SK-N-SH treated with all-trans-retinoic acid at 6 μM for 48 hours (cell line): ENCODE results near the gene ME1.
A peak's percentile ranks its signal among the peaks of the same experiment; 100 is the strongest.

Experiments used
- ATAC-seq: fragments of 200-7000 bp; cut with Tn5 transposase; 3 replicates; pipeline ENCODE4 v1.9.1; 2020; ENCODE audit warnings: mild to moderate bottlenecking, moderate library complexity
- BACH2 ChIP-seq: fragments of 250-450 bp; sonication (Bioruptor Pico); IDR thresholded peaks from 2 replicates; pipeline ENCODE4 v1.9.0; 2021; ENCODE audit warnings: mild to moderate bottlenecking, borderline replicate concordance
- CSDC2 ChIP-seq: fragments of 250-450 bp; sonication (Bioruptor Pico); IDR thresholded peaks from 2 replicates; pipeline ENCODE4 v1.5.0; 2020; ENCODE audit warnings: mild to moderate bottlenecking, moderate library complexity
- ESRRG ChIP-seq: fragments of 250-450 bp; sonication (Bioruptor Pico); IDR thresholded peaks from 2 replicates; pipeline ENCODE4 v1.6.1; 2021; ENCODE audit warnings: mild to moderate bottlenecking
- GLIS3 ChIP-seq: fragments of 250-450 bp; sonication (Bioruptor Pico); IDR thresholded peaks from 2 replicates; pipeline ENCODE4 v1.5.0; 2020; ENCODE audit warnings: mild to moderate bottlenecking, moderate library complexity
- RARB ChIP-seq: fragments of 250-450 bp; sonication (Bioruptor Pico); IDR thresholded peaks from 2 replicates; pipeline ENCODE4 v1.8.0; 2021; ENCODE audit warnings: mild to moderate bottlenecking, moderate library complexity
- TCF4 ChIP-seq: fragments of 250-450 bp; sonication (Bioruptor Pico); IDR thresholded peaks from 2 replicates; pipeline ENCODE4 v1.8.0; 2021; ENCODE audit warnings: mild to moderate bottlenecking, moderate library complexity, borderline replicate concordance
- TOX ChIP-seq: fragments of 250-450 bp; sonication (Bioruptor Pico); IDR thresholded peaks from 2 replicates; pipeline ENCODE4 v1.8.0; 2021; ENCODE audit warnings: mild to moderate bottlenecking, moderate library complexity, borderline replicate concordance
- ZC3H10 ChIP-seq: fragments of 250-450 bp; sonication (Bioruptor Pico); IDR thresholded peaks from 2 replicates; pipeline ENCODE4 v1.5.1; 2021; ENCODE audit warnings: mild to moderate bottlenecking, moderate library complexity
- ZNF70 ChIP-seq: fragments of 450-650 bp; formaldehyde crosslinking; IDR thresholded peaks from 2 replicates; pipeline ENCODE4 v1.5.0; 2020; ENCODE audit warnings: mild to moderate bottlenecking, moderate library complexity
- ZNF8 ChIP-seq: fragments of 450-650 bp; formaldehyde crosslinking; IDR thresholded peaks from 2 replicates; pipeline ENCODE4 v1.5.0; 2020; ENCODE audit warnings: mild to moderate bottlenecking, moderate library complexity
- TF ChIP-seq, protein P1 (sequence below): fragments of 250-450 bp; sonication (Bioruptor Pico); IDR thresholded peaks from 2 replicates; pipeline ENCODE4 v1.5.0; 2020; ENCODE audit warnings: mild to moderate bottlenecking, moderate library complexity
- TF ChIP-seq, protein P2 (sequence below): fragments of 250-450 bp; sonication (Bioruptor Pico); IDR thresholded peaks from 2 replicates; pipeline ENCODE4 v1.5.1; 2020; ENCODE audit warnings: low read depth, mild to moderate bottlenecking, moderate library complexity
- TF ChIP-seq, protein P3 (sequence below): fragments of 250-450 bp; sonication (Bioruptor Pico); IDR thresholded peaks from 2 replicates; pipeline ENCODE4 v1.5.1; 2021; ENCODE audit warnings: mild to moderate bottlenecking, moderate library complexity
- TF ChIP-seq, protein P4 (sequence below): fragments of 250-450 bp; sonication (Bioruptor Pico); IDR thresholded peaks from 2 replicates; pipeline ENCODE4 v1.8.0; 2020; ENCODE audit warnings: mild to moderate bottlenecking, moderate library complexity, borderline replicate concordance
- TF ChIP-seq, protein P5 (sequence below): fragments of 250-450 bp; sonication (Bioruptor Pico); IDR thresholded peaks from 2 replicates; pipeline ENCODE4 v1.8.0; 2021; ENCODE audit warnings: low read depth, mild to moderate bottlenecking, moderate library complexity, borderline replicate concordance

Gene ME1

DNA sequence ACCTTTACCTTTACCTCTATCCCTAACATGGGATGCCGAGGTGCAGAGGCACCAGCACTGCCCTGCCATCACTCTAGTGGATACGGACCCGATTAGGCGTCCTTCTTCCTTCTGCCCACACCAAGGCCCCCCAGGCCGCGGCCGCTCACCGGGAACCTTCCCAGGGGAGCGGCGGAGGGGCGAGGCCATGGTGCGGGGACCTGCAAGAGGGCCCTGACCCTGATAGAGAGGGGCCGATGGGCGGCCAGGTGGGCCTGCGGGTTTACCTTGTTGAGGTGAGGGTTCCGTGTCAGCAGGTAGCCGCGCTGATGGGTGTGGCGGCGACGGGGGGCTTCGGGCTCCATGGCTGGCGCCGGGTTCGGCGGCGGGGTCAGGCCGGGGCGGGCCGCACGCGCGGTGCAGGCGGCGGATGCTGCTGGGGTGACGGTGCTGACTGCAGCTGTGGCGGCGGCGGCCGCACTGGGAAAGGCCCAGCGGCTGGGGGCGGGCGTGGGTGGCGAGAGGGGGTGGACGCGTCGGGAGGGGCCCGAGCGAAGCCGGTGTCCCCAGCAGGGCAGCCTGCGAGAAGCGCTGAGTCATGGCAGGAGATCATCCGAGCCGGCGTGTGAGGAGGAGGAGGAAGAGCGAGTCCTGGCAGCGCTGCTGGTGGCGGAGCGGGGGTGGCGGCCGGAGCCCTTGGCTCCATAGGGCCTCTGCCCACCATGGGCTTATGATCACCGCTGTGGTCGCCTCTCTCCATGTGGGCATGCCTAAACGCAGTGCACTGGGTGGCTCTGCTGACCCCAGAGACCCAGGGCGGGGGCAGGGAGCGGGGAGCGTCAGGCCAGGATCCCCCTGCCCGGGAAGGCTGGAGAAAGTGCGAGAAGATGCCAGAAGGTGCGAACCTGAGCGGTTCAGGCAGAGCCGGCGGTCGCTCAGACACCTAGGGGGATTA lies at the start of gene ME1:
ME1 (minus strand) TSS at position 441 of the 934 bp plus-strand sequence; CDS start at position 344, 97 bp downstream.
- ATAC-seq: peak; percentile 92
- TF ChIP-seq, protein P1, sequence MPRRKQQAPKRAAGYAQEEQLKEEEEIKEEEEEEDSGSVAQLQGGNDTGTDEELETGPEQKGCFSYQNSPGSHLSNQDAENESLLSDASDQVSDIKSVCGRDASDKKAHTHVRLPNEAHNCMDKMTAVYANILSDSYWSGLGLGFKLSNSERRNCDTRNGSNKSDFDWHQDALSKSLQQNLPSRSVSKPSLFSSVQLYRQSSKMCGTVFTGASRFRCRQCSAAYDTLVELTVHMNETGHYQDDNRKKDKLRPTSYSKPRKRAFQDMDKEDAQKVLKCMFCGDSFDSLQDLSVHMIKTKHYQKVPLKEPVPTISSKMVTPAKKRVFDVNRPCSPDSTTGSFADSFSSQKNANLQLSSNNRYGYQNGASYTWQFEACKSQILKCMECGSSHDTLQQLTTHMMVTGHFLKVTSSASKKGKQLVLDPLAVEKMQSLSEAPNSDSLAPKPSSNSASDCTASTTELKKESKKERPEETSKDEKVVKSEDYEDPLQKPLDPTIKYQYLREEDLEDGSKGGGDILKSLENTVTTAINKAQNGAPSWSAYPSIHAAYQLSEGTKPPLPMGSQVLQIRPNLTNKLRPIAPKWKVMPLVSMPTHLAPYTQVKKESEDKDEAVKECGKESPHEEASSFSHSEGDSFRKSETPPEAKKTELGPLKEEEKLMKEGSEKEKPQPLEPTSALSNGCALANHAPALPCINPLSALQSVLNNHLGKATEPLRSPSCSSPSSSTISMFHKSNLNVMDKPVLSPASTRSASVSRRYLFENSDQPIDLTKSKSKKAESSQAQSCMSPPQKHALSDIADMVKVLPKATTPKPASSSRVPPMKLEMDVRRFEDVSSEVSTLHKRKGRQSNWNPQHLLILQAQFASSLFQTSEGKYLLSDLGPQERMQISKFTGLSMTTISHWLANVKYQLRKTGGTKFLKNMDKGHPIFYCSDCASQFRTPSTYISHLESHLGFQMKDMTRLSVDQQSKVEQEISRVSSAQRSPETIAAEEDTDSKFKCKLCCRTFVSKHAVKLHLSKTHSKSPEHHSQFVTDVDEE (CRISPR knock-in tag): no peak
- TF ChIP-seq TCF4 (no peak), GLIS3 (CRISPR knock-in tag) (no peak), BACH2 (CRISPR knock-in tag) (no peak), RARB (CRISPR knock-in tag) (no peak), CSDC2 (CRISPR knock-in tag) (no peak)
- TF ChIP-seq, protein P2, sequence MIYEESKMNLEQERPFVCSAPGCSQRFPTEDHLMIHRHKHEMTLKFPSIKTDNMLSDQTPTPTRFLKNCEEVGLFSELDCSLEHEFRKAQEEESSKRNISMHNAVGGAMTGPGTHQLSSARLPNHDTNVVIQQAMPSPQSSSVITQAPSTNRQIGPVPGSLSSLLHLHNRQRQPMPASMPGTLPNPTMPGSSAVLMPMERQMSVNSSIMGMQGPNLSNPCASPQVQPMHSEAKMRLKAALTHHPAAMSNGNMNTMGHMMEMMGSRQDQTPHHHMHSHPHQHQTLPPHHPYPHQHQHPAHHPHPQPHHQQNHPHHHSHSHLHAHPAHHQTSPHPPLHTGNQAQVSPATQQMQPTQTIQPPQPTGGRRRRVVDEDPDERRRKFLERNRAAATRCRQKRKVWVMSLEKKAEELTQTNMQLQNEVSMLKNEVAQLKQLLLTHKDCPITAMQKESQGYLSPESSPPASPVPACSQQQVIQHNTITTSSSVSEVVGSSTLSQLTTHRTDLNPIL (CRISPR knock-in tag): no peak

DNA sequence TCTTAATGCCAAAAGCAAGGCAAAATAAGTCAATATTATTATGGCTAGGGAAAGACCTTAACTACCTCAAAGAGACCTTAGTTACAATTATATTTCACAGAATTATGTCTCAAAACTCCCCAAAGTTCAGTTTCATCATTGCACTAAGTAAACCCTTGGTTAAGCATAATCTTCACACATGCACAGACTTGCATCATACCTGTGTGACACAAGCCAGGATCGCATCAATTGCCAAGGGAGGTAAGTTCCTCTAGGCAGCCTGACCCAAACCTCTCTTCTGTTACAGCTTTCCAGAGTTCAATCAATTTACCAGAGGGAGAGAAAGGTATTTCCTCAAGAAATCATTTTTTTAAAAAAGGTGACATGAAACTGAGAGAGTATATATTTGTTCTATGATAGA lies 49.6 kb upstream of the ME1 start:
- no peak for ATAC-seq
- TF ChIP-seq, protein P3, sequence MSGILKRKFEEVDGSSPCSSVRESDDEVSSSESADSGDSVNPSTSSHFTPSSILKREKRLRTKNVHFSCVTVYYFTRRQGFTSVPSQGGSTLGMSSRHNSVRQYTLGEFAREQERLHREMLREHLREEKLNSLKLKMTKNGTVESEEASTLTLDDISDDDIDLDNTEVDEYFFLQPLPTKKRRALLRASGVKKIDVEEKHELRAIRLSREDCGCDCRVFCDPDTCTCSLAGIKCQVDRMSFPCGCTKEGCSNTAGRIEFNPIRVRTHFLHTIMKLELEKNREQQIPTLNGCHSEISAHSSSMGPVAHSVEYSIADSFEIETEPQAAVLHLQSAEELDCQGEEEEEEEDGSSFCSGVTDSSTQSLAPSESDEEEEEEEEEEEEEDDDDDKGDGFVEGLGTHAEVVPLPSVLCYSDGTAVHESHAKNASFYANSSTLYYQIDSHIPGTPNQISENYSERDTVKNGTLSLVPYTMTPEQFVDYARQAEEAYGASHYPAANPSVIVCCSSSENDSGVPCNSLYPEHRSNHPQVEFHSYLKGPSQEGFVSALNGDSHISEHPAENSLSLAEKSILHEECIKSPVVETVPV: no peak
- TF ChIP-seq, protein P4, sequence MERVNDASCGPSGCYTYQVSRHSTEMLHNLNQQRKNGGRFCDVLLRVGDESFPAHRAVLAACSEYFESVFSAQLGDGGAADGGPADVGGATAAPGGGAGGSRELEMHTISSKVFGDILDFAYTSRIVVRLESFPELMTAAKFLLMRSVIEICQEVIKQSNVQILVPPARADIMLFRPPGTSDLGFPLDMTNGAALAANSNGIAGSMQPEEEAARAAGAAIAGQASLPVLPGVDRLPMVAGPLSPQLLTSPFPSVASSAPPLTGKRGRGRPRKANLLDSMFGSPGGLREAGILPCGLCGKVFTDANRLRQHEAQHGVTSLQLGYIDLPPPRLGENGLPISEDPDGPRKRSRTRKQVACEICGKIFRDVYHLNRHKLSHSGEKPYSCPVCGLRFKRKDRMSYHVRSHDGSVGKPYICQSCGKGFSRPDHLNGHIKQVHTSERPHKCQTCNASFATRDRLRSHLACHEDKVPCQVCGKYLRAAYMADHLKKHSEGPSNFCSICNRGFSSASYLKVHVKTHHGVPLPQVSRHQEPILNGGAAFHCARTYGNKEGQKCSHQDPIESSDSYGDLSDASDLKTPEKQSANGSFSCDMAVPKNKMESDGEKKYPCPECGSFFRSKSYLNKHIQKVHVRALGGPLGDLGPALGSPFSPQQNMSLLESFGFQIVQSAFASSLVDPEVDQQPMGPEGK (CRISPR knock-in tag): no peak
- TF ChIP-seq ESRRG (CRISPR knock-in tag) (no peak), BACH2 (CRISPR knock-in tag) (no peak), ZNF70 (CRISPR knock-in tag) (no peak), GLIS3 (CRISPR knock-in tag) (no peak), ZC3H10 (no peak), TOX (CRISPR knock-in tag) (no peak), RARB (CRISPR knock-in tag) (no peak), ZNF8 (CRISPR knock-in tag) (no peak), TCF4 (no peak)
- TF ChIP-seq, protein P1 (CRISPR knock-in tag): no peak
- TF ChIP-seq, protein P5, sequence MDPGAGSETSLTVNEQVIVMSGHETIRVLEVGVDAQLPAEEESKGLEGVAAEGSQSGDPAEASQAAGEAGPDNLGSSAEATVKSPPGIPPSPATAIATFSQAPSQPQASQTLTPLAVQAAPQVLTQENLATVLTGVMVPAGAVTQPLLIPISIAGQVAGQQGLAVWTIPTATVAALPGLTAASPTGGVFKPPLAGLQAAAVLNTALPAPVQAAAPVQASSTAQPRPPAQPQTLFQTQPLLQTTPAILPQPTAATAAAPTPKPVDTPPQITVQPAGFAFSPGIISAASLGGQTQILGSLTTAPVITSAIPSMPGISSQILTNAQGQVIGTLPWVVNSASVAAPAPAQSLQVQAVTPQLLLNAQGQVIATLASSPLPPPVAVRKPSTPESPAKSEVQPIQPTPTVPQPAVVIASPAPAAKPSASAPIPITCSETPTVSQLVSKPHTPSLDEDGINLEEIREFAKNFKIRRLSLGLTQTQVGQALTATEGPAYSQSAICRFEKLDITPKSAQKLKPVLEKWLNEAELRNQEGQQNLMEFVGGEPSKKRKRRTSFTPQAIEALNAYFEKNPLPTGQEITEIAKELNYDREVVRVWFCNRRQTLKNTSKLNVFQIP (CRISPR knock-in tag): no peak

DNA sequence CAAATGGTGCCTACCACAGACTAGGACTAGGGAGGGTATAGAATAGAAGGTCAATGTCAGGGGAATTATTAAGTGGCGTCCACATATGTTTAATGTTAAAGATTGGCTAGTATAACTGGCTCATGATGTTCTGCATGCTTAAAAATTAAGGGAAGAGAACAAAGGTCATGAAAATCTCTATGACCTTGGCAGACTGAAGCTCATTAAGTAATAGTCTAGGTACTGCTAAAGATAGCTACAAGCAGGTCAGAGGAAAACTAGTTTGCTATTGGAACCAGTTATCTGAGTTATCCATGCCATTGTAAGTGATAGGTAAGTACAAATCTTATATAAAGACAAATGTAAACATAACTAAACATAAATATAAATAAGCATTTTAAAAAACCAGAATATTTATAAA lies 48.5 kb upstream of the ME1 start:
- no peak for ATAC-seq
- TF ChIP-seq, protein P3: no peak
- TF ChIP-seq ZNF8 (CRISPR knock-in tag) (no peak), GLIS3 (CRISPR knock-in tag) (no peak), TCF4 (no peak)
